Measurements from ENCODE around the gene FOXS1. TPM values are rescaled to one million over a fixed set of nuclear protein-coding genes. Genes with fewer than 3 reads are reported as not detected.

The FOXS1 gene
- total and polyA plus RNA-seq, 8 donors = 2.5 to 8.2 (median 5.5) TPM

DNA sequence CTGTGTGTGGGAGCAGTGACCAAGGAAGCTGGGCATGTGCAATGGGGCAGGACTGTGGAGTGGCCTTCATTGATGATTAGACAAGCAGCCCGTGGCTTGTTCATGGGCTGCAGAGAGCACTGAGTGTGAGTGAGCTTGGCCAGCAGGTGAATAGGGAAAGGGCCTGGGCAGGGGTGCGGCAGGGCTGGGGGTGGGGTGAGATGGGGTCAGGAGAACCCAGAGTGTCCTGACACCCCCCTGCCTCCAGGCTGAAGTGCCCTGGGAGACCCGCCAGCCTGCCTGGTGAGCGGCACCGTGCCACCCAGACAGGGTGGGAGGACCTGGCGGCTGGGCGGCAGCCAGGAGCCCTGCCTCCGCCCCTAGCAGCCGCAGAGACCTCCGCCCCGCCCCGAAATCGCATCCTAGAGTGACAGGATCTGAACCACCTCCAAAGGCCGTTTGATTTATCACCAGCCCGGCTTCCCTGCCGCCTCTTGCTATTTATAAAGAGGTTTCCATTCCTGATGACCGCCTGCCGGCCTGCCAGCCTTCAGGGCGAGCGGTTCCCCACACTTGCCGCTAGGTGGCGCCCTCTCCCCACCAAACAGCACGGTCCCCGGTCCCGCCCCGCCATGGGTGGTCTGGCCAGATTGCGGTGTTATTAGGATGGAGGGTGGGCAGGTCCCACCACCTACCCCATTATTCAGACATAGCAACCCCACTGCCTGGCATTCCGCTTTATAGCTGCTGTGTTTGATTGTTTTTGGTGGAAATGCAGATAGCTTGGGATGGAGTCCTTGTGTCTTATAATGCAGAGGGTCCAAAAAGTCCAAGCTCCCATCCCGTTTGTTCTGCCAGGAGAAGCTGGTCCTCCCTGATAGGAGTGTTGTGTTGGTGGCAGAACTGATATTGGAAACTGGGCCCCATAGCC, 22.7 kb downstream of the FOXS1 start:
- Histone ChIP-seq H3K27me3 (no peaks in the 10 kb centered on the region), H3K4me1 (peaks cover 0 to 7% of the 10 kb centered on the region in 2 donors), H3K4me3 (no peak overlapping the region), H3K27ac (no peak overlapping the region), H3K9me3 (no peaks in the 10 kb centered on the region), H3K36me3 (no peaks in the 10 kb centered on the region)
- DNase-seq = peak; percentile 72 to 95 (median 86)
- peak; percentile 89 for ATAC-seq
- TF ChIP-seq, protein P1, sequence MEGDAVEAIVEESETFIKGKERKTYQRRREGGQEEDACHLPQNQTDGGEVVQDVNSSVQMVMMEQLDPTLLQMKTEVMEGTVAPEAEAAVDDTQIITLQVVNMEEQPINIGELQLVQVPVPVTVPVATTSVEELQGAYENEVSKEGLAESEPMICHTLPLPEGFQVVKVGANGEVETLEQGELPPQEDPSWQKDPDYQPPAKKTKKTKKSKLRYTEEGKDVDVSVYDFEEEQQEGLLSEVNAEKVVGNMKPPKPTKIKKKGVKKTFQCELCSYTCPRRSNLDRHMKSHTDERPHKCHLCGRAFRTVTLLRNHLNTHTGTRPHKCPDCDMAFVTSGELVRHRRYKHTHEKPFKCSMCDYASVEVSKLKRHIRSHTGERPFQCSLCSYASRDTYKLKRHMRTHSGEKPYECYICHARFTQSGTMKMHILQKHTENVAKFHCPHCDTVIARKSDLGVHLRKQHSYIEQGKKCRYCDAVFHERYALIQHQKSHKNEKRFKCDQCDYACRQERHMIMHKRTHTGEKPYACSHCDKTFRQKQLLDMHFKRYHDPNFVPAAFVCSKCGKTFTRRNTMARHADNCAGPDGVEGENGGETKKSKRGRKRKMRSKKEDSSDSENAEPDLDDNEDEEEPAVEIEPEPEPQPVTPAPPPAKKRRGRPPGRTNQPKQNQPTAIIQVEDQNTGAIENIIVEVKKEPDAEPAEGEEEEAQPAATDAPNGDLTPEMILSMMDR (IDR thresholded peaks at IDR 0.05) = peak; percentile 97 to 100
- intact Hi-C loops (cut with DNase I) = loop anchor here in 1 of 2 donors (10.0 kb wide), 1 partner anchor 262 kb away; no protein-coding TSS in a partner anchor

DNA sequence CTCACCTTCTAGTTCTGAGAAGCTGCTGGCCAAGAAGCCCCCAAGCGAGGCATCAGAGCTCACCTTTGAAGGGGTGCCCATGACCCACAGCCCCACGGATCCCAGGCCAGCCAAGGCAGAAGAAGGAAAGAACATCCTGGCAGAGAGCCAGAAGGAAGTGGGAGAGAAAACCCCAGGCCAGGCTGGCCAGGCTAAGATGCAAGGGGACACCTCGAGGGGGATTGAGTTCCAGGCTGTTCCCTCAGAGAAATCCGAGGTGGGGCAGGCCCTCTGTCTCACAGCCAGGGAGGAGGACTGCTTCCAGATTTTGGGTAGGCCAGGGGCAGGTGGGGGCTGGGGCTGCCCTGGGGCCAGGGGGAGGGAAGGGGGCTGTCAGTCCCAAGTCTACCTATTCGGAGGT, 24.0 kb downstream of the FOXS1 start:
- no peak for ATAC-seq
- no peaks in the 10 kb centered on the region for H3K27me3 ChIP-seq
- peaks cover 0 to 7% of the 10 kb centered on the region in 2 donors for H3K4me1 ChIP-seq
- intact Hi-C loops (cut with DNase I) = loop anchor here in 1 of 2 donors (10.0 kb wide), 1 partner anchor 263 kb away; no protein-coding TSS in a partner anchor
- no peak for DNase-seq
- no peaks in the 10 kb centered on the region for H3K36me3 ChIP-seq
- no peak overlapping the region for H3K4me3 ChIP-seq
- no peaks in the 10 kb centered on the region for H3K9me3 ChIP-seq
- TF ChIP-seq, protein P1 (IDR thresholded peaks at IDR 0.05) = no peak
- H3K27ac ChIP-seq = no peak overlapping the region

DNA sequence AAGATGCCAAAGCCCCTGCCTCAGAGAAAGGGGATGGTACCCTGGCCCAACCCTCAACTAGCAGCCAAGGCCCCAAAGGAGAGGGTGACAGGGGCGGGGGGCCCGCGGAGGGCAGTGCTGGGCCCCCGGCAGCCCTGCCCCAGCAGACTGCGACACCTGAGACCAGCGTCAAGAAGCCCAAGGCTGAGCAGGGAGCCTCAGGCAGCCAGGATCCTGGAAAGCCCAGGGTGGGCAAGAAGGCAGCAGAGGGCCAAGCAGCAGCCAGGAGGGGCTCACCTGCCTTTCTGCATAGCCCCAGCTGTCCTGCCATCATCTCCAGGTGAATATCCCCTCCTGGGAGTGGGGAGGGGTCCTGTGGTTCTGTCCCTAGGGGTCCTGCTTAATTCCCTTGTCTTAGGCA, 25.2 kb downstream of the FOXS1 start:
- intact Hi-C loops (cut with DNase I) = loop anchor here in 1 of 2 donors (10.0 kb wide), 1 partner anchor 265 kb away; no protein-coding TSS in a partner anchor
- TF ChIP-seq, protein P1 (IDR thresholded peaks at IDR 0.05) = no peak
- no peak for ATAC-seq
- Histone ChIP-seq H3K4me3 (no peak overlapping the region), H3K27me3 (no peaks in the 10 kb centered on the region), H3K27ac (no peak overlapping the region), H3K4me1 (peaks cover 6 to 12% of the 10 kb centered on the region in 2 donors), H3K9me3 (no peaks in the 10 kb centered on the region), H3K36me3 (no peaks in the 10 kb centered on the region)
- no peak for DNase-seq

DNA sequence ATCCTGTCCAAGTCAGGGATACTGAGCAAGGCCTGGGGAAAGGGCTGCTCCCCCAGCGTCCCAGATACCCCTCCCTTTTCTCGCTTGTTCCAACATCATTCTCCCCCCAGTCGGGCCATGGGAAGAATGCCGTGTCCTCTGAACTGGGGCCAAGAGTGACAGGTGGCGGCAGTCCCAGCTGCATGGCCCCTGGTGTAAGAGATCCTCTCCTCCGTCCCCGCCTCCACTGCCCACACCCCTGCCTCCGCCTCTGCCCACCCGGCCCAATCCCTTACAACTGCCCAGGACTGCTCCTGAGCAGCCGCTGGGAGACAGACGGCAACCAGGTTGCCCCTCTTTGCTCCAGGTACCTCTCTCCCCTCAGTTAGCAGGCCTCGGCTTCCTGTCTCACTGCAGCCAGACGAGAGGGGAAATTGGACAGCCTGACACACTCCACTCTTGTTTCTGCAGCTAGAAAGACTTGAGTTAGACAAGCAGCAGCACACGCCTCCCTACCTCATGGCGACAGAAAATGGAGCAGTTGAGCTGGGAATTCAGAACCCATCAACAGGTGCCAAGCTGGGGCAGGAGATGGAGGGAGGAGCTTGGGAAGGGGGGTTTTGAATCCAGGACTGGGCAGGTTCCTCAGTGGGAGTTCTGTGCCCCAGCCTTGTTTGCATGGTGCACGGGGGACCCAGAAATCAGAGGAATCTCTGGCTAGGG, 26.2 kb downstream of the FOXS1 start, which contains the start of gene MYLK2:
MYLK2 (plus strand) TSS at position 274 of the 702 bp plus-strand sequence; CDS start at position 499, 225 bp downstream.
- no peaks in the 10 kb centered on the region for H3K36me3 ChIP-seq
- intact Hi-C loops (cut with DNase I) = no loop called here
- H3K4me3 ChIP-seq = no peak within 1 kb of the TSS
- TF ChIP-seq, protein P1 (IDR thresholded peaks at IDR 0.05) = no peak
- ATAC-seq = no peak
- H3K27ac ChIP-seq = no peak within 1 kb of the TSS
- H3K27me3 ChIP-seq = no peaks in the 10 kb centered on the region
- H3K4me1 ChIP-seq = peaks cover 8 to 16% of the 10 kb centered on the region in 2 donors
- H3K9me3 ChIP-seq = no peaks in the 10 kb centered on the region
- DNase-seq = no peak

Measured in left lung (tissue), 10 donors.